ENCODE data around the gene CCN5. TPM values are rescaled to one million over a fixed set of nuclear protein-coding genes. Genes with fewer than 3 reads are reported as not detected.

The CCN5 gene
- total RNA-seq, 2 experiments from 2014 or later: not detected

DNA sequence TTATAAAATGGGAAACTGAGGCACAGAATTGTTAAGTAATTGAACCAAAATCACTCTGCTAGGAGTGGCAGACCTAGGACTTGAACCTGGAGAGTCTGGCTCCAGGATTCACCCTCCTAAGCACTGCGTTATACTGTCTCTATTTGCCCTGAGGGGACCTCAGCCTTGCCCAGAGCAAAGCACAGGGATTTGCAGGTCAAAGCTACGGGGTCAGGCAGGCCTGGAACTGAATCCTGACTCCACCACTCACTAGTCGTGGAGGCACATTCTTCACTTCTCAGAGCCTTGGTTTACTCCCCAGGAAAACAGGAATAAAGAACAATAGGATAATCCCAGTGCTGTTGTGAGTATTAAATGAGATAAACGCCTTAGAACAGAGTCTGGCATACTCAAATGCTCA is 49.9 kb downstream of the CCN5 start:
- ChIA-PET POLR2A (no interaction called here), CTCF (no interaction called here)
- Mint-ChIP-seq H3K9me3 (no peaks in the 10 kb centered on the region), H3K4me3 (no peak overlapping the region), H3K36me3 (ENCODE audit: low read depth) (no peaks in the 10 kb centered on the region), H3K27me3 (no peaks in the 10 kb centered on the region), H3K27ac (no peak overlapping the region), H3K4me1 (ENCODE audit: low read depth) (no peaks in the 10 kb centered on the region)
- intact Hi-C loops (cut with micrococcal nuclease): no loop called here
- DNase-seq (no peak), ATAC-seq (no peak)
- TF ChIP-seq, protein P1, sequence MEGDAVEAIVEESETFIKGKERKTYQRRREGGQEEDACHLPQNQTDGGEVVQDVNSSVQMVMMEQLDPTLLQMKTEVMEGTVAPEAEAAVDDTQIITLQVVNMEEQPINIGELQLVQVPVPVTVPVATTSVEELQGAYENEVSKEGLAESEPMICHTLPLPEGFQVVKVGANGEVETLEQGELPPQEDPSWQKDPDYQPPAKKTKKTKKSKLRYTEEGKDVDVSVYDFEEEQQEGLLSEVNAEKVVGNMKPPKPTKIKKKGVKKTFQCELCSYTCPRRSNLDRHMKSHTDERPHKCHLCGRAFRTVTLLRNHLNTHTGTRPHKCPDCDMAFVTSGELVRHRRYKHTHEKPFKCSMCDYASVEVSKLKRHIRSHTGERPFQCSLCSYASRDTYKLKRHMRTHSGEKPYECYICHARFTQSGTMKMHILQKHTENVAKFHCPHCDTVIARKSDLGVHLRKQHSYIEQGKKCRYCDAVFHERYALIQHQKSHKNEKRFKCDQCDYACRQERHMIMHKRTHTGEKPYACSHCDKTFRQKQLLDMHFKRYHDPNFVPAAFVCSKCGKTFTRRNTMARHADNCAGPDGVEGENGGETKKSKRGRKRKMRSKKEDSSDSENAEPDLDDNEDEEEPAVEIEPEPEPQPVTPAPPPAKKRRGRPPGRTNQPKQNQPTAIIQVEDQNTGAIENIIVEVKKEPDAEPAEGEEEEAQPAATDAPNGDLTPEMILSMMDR (IDR thresholded peaks at IDR 0.05): no peak

GRCh38 chr20:44765701-44766347 is 50.7 kb downstream of the CCN5 start:
- POLR2A ChIA-PET: no interaction called here
- Mint-ChIP-seq H3K27ac (no peak overlapping the region), H3K4me3 (no peak overlapping the region), H3K27me3 (no peaks in the 10 kb centered on the region), H3K4me1 (ENCODE audit: low read depth) (no peaks in the 10 kb centered on the region), H3K36me3 (ENCODE audit: low read depth) (no peaks in the 10 kb centered on the region), H3K9me3 (no peaks in the 10 kb centered on the region)
- TF ChIP-seq, protein P1 (IDR thresholded peaks at IDR 0.05): no peak
- DNase-seq (no peak), ATAC-seq (no peak)
- intact Hi-C loops (cut with micrococcal nuclease): no loop called here
- CTCF ChIA-PET: no interaction called here

DNA sequence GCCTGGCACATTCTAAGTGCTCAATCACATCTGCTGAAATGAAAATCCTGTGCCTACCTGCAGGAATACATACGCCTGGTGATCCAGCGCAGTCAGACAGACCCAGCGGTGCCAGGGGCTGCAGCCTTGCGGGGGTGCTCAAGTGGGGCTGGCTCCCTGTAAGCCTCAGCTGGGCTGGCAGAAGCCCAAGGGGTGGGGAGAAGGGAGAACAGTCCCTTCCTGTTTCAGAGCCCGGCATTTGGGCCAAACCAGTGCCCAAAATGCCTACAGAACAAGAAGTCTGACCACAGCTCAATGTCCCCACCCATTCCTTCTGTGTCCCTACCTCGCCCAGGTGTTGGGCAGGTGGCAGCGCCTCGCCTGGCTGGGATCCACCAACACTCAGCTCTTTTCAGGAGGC is 53.1 kb downstream of the CCN5 start:
- H3K9me3 Mint-ChIP-seq: no peaks in the 10 kb centered on the region
- no peaks in the 10 kb centered on the region for H3K4me1 Mint-ChIP-seq (ENCODE audit: low read depth)
- DNase-seq (no peak), ATAC-seq (no peak)
- H3K36me3 Mint-ChIP-seq (ENCODE audit: low read depth): no peaks in the 10 kb centered on the region
- TF ChIP-seq, protein P1 (IDR thresholded peaks at IDR 0.05): no peak
- ChIA-PET POLR2A (no interaction called here), CTCF (interaction anchor here (1.2 kb wide), 1 partner anchor 14 kb away, joined by 3 read pairs; no protein-coding TSS in a partner anchor)
- intact Hi-C loops (cut with micrococcal nuclease): no loop called here
- H3K4me3 Mint-ChIP-seq: no peak overlapping the region
- no peak overlapping the region for H3K27ac Mint-ChIP-seq
- peaks cover 2% of the 10 kb centered on the region for H3K27me3 Mint-ChIP-seq

DNA sequence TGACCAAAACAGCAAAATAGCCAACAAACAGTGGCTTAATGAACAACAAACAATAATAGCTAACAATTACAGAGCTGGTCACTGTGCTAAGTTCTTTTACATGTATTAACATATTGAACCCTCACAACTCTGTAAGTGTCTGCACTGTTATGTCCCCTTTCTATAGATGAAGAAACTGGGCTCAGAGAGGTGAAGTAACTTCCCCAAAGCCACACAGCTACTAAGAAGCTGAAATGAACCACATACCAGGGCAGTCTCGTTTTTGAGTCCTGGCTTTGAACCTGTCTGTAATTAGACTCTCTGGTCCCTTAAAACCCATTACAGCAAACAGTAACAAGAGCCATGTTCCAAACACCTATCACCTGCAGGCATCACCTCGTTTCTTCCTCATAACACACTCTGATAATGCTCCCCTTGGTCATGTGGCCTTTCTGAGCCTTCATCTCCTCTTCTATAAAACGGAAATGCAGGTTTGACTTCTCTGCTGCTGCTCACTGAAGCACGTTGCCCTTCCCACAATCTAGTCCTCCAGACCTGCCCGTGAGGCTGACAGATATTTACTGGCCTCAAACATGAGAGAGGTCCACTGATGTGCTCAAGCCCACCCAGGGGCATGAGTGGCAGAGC is 53.8 kb downstream of the CCN5 start:
- ChIA-PET CTCF (no interaction called here), POLR2A (no interaction called here)
- Mint-ChIP-seq H3K27me3 (peaks cover 2% of the 10 kb centered on the region), H3K27ac (no peak overlapping the region), H3K9me3 (no peaks in the 10 kb centered on the region), H3K36me3 (ENCODE audit: low read depth) (no peaks in the 10 kb centered on the region), H3K4me1 (ENCODE audit: low read depth) (no peaks in the 10 kb centered on the region), H3K4me3 (no peak overlapping the region)
- TF ChIP-seq, protein P1 (IDR thresholded peaks at IDR 0.05): no peak
- DNase-seq: no peak
- intact Hi-C loops (cut with micrococcal nuclease): no loop called here
- ATAC-seq: no peak

DNA sequence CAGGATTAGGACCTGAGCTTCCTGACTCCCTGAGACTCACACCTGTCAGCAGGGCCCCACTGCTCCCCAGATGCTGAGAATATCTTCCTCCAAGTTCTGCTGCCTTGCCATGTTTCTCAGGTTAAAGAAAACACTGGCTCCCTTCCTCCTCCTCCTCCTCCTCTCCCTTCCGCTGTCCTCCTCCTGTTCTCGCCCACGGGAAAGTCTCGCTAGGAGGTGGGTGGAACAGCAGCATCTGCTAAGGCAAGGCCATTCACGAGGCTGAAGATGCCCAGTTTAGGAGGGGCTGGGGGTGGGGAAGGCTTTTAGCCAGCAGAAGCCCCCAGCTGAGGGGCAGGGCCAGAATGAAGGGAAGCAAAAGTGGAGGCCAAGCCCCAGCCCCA is 54.3 kb downstream of the CCN5 start:
- TF ChIP-seq, protein P1 (IDR thresholded peaks at IDR 0.05): no peak
- H3K27me3 Mint-ChIP-seq: peaks cover 2% of the 10 kb centered on the region
- H3K9me3 Mint-ChIP-seq: no peaks in the 10 kb centered on the region
- ATAC-seq (no peak), DNase-seq (no peak)
- intact Hi-C loops (cut with micrococcal nuclease): no loop called here
- ChIA-PET CTCF (no interaction called here), POLR2A (no interaction called here)
- no peaks in the 10 kb centered on the region for H3K4me1 Mint-ChIP-seq (ENCODE audit: low read depth)
- no peaks in the 10 kb centered on the region for H3K36me3 Mint-ChIP-seq (ENCODE audit: low read depth)
- H3K4me3 Mint-ChIP-seq: no peak overlapping the region
- no peak overlapping the region for H3K27ac Mint-ChIP-seq
